Fibroblast of lung (primary cell): ENCODE data around the gene DRGX. TPM values are rescaled to one million over a fixed set of nuclear protein-coding genes. Genes with fewer than 3 reads are reported as not detected.

Source experiments
- DNase-seq, 2 donors: peaks; one replicate each; pipeline versions ENCODE4 v3.0.0 to v3.0.0-alpha.2; 2010; ENCODE audit warnings: low read depth in 2 of 2
- H2AFZ ChIP-seq: 2 replicates; pipeline ENCODE4 v1.5.1; 2012; ENCODE audit warnings: low read length, control low read depth, inconsistent platforms
- H3K27ac ChIP-seq: 2 replicates; pipeline ENCODE4 v1.5.1; 2011; ENCODE audit warnings: low read length, control low read depth; ENCODE audit not compliant: insufficient read depth
- H3K27me3 ChIP-seq: 2 replicates; pipeline ENCODE4 v1.5.1; 2011; ENCODE audit warnings: mild to moderate bottlenecking, low read length; ENCODE audit not compliant: control insufficient read depth, insufficient read depth
- H3K36me3 ChIP-seq: 2 replicates; pipeline ENCODE4 v1.5.1; 2011; ENCODE audit warnings: low read length; ENCODE audit not compliant: control insufficient read depth, insufficient read depth
- H3K4me1 ChIP-seq: 2 replicates; pipeline ENCODE4 v1.5.1; 2011; ENCODE audit warnings: low read length; ENCODE audit not compliant: control insufficient read depth, insufficient read depth; ENCODE audit errors: extremely low read depth
- H3K4me2 ChIP-seq: 2 replicates; pipeline ENCODE4 v1.5.1; 2011; ENCODE audit warnings: low read length, control low read depth; ENCODE audit not compliant: insufficient read depth; ENCODE audit errors: extremely low read depth
- H3K4me3 ChIP-seq, 4 experiments: fragments of 200-600 bp in 1 of 4; sonication (generic) in 1 of 4; replicated peaks in 1 of 4; 2 replicates each; pipeline ENCODE4 v1.5.1; 2011 to 2016; ENCODE audit warnings: low read length in 4 of 4, low read depth in 3 of 4, mild to moderate bottlenecking in 3 of 4, control low read depth in 2 of 4, inconsistent platforms in 1 of 4, mixed read lengths in 1 of 4; ENCODE audit not compliant: insufficient read depth in 1 of 4; ENCODE audit errors: control extremely low read depth in 1 of 4
- H3K79me2 ChIP-seq: 2 replicates; pipeline ENCODE4 v1.5.1; 2012; ENCODE audit warnings: mild to moderate bottlenecking, low read length, inconsistent platforms; ENCODE audit not compliant: control insufficient read depth, insufficient read depth
- H3K9ac ChIP-seq: 2 replicates; pipeline ENCODE4 v1.5.1; 2011; ENCODE audit warnings: mild to moderate bottlenecking, low read length, control low read depth; ENCODE audit not compliant: insufficient read depth
- H3K9me3 ChIP-seq: 2 replicates; pipeline ENCODE4 v1.5.1; 2012; ENCODE audit warnings: low read depth, low read length; ENCODE audit not compliant: control insufficient read depth, insufficient read depth
- H4K20me1 ChIP-seq: 2 replicates; pipeline ENCODE4 v1.5.1; 2011; ENCODE audit warnings: low read length; ENCODE audit not compliant: control insufficient read depth, insufficient read depth; ENCODE audit errors: extremely low read depth
- EZH2 ChIP-seq: IDR thresholded peaks from 2 replicates; pipeline ENCODE4 v1.5.1; 2012; ENCODE audit warnings: low read length, control low read depth, mild to moderate bottlenecking; ENCODE audit errors: missing control alignments
- polyA plus RNA-seq, 2 donors: library from polyadenylated mRNA; depleted of rRNA in 1 of 2; stranded (reverse) in 1 of 2; unstranded in 1 of 2; fragments of >200 nt; gene quantifications; 2 replicates each; pipeline ENCODE4 v1.2.1, GENCODE V29; 2011 to 2012; ENCODE audit warnings: missing spikeins in 1 of 2
- total RNA-seq: library from RNA; depleted of rRNA; stranded (reverse); fragments of >200 nt; gene quantifications from 2 replicates; pipeline ENCODE4 v1.2.1, GENCODE V29; 2014
- TF ChIP-seq, protein P1 (sequence below), 2 donors: IDR thresholded peaks in 1 of 2; conservative IDR thresholded peaks in 1 of 2; 1 replicate in 1 of 2; 2 replicates in 1 of 2; pipeline ENCODE4 v1.5.1; 2011 to 2012; ENCODE audit warnings: low read length in 2 of 2, control low read depth in 1 of 2, inconsistent platforms in 1 of 2, low read depth in 1 of 2, mild to moderate bottlenecking in 1 of 2

DRGX gene
- total and polyA plus RNA-seq, 2 donors (not counting 1 experiment from before 2014, with no cell fraction given): 0.11 TPM; not detected in 1

DNA sequence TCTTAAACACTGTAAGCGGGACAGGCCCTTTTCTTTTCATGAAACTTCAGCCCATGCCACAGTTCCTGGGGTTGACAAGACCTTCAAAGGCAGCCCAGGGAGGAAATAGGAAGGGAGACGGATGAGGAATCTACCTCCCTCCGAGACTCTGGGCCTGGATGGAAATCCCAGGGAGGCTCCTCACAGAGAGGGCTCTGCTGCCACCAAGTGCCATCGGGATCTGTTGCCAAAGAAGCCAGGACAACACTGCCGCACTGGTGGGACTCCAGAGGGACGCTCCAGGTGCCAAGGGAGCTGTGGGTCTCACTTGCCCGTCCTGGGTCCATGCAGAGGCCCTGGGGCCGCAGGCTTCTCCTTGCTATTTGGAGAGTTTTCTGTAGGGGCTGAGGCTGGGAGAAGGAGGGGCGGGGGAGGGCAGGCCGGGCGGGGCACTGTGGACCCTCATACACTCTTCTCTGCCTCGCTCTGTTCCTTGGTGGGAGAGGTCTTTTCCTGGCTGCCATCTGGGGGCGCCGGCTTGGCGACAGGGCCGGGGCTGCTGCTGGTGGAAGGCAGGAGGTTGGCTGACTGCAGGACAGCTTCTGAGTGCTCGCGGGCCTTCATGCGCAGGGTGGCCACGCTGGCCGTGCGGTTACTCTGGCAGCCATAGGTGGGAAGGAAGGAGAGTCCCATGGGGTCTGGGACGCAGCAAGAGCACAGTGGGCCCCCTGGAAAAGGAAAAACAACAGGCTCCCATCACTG lies 30.0 kb downstream of the DRGX start:
- Histone ChIP-seq H3K9me3 (no peaks in the 10 kb centered on the region), H3K27ac (no peak overlapping the region), H2AFZ (no peak overlapping the region), H3K4me1 (no peaks in the 10 kb centered on the region), H3K27me3 (no peaks in the 10 kb centered on the region), H3K36me3 (no peaks in the 10 kb centered on the region), H3K9ac (no peak overlapping the region), H4K20me1 (no peaks in the 10 kb centered on the region), H3K79me2 (no peaks in the 10 kb centered on the region), H3K4me3 (no peak overlapping the region), H3K4me2 (no peak overlapping the region)
- no peak for DNase-seq
- TF ChIP-seq, protein P1, sequence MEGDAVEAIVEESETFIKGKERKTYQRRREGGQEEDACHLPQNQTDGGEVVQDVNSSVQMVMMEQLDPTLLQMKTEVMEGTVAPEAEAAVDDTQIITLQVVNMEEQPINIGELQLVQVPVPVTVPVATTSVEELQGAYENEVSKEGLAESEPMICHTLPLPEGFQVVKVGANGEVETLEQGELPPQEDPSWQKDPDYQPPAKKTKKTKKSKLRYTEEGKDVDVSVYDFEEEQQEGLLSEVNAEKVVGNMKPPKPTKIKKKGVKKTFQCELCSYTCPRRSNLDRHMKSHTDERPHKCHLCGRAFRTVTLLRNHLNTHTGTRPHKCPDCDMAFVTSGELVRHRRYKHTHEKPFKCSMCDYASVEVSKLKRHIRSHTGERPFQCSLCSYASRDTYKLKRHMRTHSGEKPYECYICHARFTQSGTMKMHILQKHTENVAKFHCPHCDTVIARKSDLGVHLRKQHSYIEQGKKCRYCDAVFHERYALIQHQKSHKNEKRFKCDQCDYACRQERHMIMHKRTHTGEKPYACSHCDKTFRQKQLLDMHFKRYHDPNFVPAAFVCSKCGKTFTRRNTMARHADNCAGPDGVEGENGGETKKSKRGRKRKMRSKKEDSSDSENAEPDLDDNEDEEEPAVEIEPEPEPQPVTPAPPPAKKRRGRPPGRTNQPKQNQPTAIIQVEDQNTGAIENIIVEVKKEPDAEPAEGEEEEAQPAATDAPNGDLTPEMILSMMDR (conservative IDR thresholded peaks at IDR 0.05 in 1 of 2, IDR thresholded peaks at IDR 0.05 in 1 of 2; ENCODE audit: low read depth in 1 of 2, low read length in 2 of 2): no peak
- no peak for TF ChIP-seq EZH2

DNA sequence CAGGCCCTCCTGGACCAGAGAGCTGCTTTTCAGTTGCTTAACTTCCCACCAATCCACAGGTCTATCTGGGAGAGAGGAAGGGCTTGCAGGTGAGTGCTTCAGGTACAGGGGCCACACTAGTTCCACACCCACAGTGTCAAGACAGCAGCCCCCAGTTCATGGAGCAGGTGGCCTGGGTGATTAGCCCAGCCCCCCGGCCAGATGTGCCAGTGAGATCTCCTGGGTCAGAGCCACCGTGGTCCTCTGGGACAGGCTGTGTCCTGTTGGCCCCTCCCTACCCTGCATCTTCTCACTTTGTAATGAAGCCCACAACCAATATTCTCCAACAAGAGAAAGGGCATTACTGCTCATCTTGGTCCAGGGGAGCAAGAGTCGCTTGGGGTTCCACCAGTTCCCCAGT lies 30.6 kb downstream of the DRGX start:
- H3K4me3 ChIP-seq: no peak overlapping the region
- H3K4me2 ChIP-seq: no peak overlapping the region
- no peak for DNase-seq
- TF ChIP-seq, protein P1 (conservative IDR thresholded peaks at IDR 0.05 in 1 of 2, IDR thresholded peaks at IDR 0.05 in 1 of 2; ENCODE audit: low read depth in 1 of 2, low read length in 2 of 2): no peak
- no peak for TF ChIP-seq EZH2
- no peaks in the 10 kb centered on the region for H3K36me3 ChIP-seq
- no peaks in the 10 kb centered on the region for H3K9me3 ChIP-seq
- no peaks in the 10 kb centered on the region for H3K27me3 ChIP-seq
- no peaks in the 10 kb centered on the region for H3K79me2 ChIP-seq
- H3K4me1 ChIP-seq: no peaks in the 10 kb centered on the region
- no peak overlapping the region for H3K9ac ChIP-seq
- no peak overlapping the region for H2AFZ ChIP-seq
- H3K27ac ChIP-seq: no peak overlapping the region
- H4K20me1 ChIP-seq: no peaks in the 10 kb centered on the region

DNA sequence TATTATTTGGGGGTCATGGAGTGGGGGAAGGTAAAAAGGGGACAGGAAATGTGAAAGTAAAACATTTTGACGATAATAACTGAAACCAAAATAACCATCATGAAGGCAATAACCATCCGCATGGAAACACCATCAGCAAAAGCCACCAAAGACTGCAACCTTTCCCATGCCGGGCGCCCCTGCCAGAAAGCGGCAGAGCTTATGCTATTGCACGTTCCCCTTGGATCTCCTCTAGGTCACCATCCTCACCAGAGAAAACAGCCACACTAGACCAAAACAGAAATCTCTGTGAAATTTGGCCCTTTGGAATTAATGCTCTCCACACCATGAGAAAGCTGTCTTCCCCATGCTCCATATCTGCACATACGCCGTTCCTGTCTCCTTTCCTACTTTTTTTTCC lies 31.1 kb downstream of the DRGX start:
- no peak overlapping the region for H2AFZ ChIP-seq
- H3K4me3 ChIP-seq: no peak overlapping the region
- TF ChIP-seq, protein P1 (conservative IDR thresholded peaks at IDR 0.05 in 1 of 2, IDR thresholded peaks at IDR 0.05 in 1 of 2; ENCODE audit: low read depth in 1 of 2, low read length in 2 of 2): no peak
- TF ChIP-seq EZH2: no peak
- no peaks in the 10 kb centered on the region for H3K4me1 ChIP-seq
- H3K27ac ChIP-seq: no peak overlapping the region
- H3K27me3 ChIP-seq: no peaks in the 10 kb centered on the region
- H3K9ac ChIP-seq: no peak overlapping the region
- H3K9me3 ChIP-seq: no peaks in the 10 kb centered on the region
- no peaks in the 10 kb centered on the region for H3K79me2 ChIP-seq
- no peaks in the 10 kb centered on the region for H4K20me1 ChIP-seq
- no peak overlapping the region for H3K4me2 ChIP-seq
- no peak for DNase-seq
- no peaks in the 10 kb centered on the region for H3K36me3 ChIP-seq
